IPS-18c (cell line): ENCODE measurements around the gene GADD45A.
"Not testable (repeated sequence)": the region's sequence is repeated elsewhere in the genome, so short reads cannot be mapped to it uniquely, and the experiment has no call there.

ENCODE experiments used
- H3K4me3 ChIP-seq: 2 replicates; pipeline ENCODE4 v1.7.0; 2013; ENCODE audit warnings: low read depth, mild to moderate bottlenecking, low read length, moderate library complexity; ENCODE audit not compliant: insufficient read depth
- H3K9me3 ChIP-seq: one replicate; pipeline ENCODE4 v1.6.1; 2013; ENCODE audit warnings: mild to moderate bottlenecking, low read length, moderate library complexity; ENCODE audit not compliant: control insufficient read depth, insufficient read depth

Gene GADD45A

DNA sequence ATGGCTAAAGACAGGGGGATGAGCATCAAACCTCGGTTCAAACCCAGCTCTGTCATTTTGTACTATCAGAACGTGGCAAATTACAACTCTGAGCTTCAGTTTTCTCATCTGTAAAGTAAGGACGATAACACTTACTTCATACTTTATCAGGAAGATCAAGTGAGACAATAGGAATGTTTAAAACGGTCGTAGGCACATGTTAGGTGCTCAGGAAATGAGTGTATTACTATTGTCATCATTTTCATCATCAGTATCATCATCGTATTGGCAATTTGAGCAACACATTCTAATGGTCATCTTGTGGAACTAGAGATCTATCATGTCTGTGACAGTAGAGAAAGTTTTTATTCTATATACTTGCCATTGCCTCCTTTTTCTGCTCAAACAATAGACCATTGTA, 22.1 kb upstream of the GADD45A start:
- no peak overlapping the region for H3K4me3 ChIP-seq
- H3K9me3 ChIP-seq, result no peaks in the 10 kb centered on the region

DNA sequence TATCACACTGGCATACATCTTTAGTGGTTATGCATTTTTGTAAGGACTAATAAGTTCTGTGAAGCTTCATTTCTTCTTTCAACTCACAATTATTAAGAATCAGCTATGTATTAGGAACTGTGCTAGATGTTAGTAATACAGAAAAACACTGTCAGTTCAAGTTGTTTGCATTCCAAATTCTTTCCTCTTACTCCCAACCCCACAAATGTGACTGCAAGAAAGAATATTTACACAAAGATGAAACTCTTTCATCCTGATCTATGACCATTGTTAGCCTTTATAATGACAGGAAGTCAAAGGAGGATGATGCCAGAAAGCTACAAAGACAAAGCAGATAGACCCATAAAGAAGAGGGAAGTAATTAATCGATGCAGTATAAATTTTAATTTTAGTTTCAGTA, 21.0 kb upstream of the GADD45A start:
- Histone ChIP-seq H3K9me3 (no peaks in the 10 kb centered on the region), H3K4me3 (no peak overlapping the region)

DNA sequence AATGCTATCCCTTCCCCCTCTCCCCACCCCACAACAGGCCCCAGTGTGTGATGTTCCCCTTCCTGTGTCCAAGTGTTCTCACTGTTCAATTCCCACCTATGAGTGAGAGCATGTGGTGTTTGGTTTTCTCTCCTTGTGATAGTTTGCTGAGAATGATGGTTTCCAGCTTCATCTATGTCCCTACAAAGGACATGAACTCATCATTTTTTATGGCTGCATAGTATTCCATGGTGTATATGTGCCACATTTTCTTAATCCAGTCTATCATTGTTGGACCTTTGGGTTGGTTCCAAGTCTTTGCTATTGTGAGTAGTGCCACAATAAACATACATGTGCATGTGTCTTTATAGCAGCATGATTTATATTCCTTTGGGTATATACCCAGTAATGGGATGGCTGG, 19.7 kb upstream of the GADD45A start:
- H3K4me3 ChIP-seq, result not testable (repeated sequence)

DNA sequence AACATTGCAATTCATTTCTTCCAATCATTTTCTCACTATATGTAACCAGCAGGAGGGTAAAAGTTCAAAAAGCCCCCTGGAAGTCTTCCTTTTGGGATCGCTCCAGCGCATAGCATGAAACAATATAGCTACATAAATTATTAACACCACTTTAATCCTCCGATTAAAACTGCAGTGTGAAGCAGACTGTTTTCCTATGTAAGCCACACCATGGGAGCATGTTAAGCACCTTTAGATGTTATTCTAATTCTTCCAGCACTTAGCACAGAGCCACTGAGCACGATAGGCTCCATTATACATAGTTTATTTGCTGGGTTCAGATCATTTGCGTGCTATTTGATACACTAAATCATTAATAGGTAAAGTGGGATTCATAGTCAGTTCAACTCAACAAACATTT, 18.4 kb upstream of the GADD45A start:
- Histone ChIP-seq H3K9me3 (no peaks in the 10 kb centered on the region), H3K4me3 (no peak overlapping the region)

More for the DNA sequence above, 19.7 kb upstream of the GADD45A start:
- H3K9me3 ChIP-seq, result not testable (repeated sequence)

DNA sequence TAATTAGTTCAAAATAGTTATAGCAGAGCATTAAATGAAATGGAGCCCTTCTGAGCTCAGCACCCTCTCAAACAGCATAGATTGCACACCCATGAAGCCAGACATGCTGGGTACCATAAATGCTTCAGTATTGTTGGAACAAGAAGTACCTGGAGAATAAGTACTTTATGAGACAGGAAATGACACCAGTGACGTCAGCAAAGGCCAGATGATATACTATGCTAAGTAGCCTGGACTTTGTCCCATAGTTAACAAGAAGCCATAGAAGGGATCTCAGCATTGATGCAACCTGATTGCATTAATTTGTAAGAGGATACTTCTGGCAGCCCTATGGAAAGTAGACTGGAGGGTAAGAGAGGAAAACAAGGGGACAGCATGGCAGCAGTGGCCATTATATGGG, 16.3 kb upstream of the GADD45A start:
- H3K9me3 ChIP-seq, result no peaks in the 10 kb centered on the region
- no peak overlapping the region for H3K4me3 ChIP-seq

DNA sequence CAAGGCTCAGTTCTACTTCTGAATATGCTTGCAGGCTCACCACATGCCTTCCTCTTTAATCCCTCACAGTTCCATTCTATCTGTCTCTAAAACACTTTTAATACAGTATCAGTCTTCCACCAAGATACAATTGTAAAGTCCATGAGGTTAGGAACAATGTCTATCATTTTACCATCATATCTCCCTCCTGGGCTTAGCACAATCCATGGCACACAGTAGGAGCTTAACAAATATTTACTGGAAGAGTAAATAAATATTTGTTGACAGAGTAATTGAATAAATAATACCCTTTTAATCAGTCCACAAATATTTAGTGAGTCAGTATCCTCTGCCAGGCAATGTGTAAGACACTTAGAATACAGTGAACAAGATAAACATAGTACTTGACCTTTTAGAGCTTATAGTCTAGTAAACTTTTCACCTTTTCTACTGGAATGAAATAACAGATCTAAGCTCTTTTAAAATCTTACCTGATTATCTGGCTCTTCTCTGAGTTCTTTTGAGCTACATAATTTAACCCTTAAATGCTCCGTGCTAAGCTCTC, 12.7 kb upstream of the GADD45A start:
- H3K4me3 ChIP-seq, result no peak overlapping the region
- no peaks in the 10 kb centered on the region for H3K9me3 ChIP-seq

DNA sequence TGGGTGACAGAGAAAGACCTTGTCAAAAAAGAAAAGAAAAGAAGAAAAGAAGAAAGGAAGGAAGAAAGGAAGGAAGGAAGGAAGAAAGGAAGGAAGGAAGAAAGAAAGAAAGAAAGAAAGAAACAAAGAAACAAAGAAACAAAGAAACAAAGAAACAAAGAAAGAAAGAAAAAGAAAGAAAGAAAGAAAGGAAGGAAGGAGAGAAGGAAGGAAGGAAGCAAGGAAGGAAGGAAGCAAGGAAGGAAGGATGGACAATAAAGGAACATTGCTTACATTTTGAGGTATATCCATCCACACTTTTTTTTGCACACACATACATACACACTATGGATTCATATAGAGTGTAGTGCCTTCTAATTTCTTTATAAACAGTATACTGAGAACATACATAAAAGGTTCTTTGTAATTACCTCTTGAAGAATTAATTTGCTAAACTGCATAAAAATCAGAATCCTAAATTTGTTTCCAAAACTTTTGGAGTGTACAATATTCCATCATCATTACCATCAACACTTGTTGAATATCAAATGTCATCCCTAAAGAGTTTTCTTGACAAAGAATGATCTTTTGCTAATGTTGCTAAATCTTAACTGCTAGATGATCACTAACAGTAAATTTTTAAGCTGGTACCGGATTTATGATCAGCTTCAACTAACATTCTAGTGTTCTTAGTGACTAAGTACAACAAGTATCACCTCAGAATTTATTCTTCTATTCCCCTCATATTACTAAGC, 11.4 kb upstream of the GADD45A start:
- H3K4me3 ChIP-seq, result no peak overlapping the region
- H3K9me3 ChIP-seq, result no peaks in the 10 kb centered on the region

DNA sequence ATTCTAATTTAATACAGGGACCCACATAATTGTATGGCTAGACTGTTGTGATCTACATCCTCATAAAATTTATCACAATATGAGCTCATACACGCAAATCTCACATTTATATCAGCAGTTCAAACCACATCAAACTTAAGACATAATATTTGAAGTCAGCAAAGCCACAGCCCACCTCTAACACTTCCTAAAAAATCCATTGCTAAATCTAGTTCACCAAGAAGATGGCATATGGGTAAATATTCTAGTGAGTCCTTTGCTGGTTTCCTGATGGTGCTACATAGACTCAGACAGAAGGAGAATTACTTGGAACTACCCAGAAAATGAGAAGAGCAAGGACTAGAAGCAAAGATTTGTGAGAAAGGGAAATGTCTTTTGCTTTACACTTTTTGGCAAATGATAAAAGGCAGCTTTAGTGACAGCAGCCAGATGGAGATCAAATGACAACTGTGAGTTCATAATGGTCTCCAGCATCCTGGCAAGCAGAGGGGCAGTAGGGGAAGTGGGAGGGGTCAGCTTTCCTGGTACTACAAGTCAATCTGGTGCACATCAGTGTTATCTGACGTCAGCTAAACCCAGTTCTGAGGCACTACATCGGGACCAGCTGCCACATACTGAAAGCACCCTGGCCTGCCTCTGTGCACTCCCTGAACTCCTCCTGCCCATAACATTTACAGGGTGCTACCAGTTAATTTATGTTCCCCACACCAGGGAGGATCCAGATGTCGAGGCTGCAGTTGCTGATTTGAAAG, 10.6 kb upstream of the GADD45A start:
- no peaks in the 10 kb centered on the region for H3K9me3 ChIP-seq
- H3K4me3 ChIP-seq, result no peak overlapping the region

DNA sequence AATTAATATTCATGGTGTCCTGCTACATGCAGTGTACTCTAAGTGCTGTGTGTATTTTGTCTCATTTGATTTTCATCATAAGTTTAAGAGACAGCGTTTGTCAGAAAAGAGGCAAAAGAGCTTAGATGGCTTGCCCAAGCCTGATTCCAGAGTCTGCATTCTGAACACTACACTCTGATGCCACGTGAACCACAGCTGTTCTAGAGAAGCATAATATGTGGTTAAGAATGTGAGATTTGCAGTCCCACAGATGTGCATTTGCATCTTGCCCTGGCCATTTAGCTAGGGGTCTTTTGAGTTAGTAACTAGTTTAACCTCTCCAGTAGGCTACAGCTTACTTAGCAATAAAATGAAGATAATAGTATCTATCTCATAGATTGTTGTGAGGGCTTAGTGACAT, 9.2 kb upstream of the GADD45A start:
- no peak overlapping the region for H3K4me3 ChIP-seq
- no peaks in the 10 kb centered on the region for H3K9me3 ChIP-seq

DNA sequence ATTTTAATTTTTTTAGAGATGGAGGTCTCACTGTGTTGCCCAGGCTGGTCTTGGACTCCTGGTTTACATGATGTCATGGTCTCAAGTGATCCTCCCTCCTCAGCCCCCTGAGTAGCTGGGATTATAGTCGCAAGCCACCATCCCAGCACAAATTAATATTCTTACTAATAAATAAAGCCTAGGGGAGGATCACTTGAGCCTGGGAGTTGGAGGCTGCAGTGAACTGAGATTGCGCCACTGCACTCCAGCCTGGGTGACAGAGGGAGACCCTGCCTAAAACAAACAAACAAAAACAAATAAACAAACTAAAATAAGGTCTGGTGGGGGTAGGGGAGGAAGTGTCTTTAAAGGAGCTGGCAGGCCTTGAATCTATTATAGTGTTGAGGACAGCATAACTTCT, 8.7 kb upstream of the GADD45A start:
- Histone ChIP-seq H3K9me3 (no peaks in the 10 kb centered on the region), H3K4me3 (no peak overlapping the region)

DNA sequence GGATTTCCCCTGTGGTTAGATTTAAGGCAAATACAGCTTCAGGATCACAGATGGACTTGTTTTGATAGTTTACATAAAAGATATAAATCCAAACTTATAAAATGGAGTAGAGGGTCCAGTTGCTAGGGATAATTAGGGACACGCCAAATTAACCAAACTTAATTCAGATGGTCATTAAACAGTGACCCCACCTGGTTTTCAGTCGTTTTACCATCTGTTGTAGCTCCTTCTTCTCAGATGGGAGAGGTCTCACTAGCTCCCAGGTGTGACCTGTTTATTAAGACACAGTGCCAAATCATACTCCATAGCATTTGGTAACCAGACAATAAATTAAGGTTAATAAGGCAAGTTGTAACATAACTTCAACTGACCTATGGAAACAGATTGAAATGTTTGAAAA, 8.1 kb upstream of the GADD45A start:
- Histone ChIP-seq H3K4me3 (no peak overlapping the region), H3K9me3 (no peaks in the 10 kb centered on the region)

DNA sequence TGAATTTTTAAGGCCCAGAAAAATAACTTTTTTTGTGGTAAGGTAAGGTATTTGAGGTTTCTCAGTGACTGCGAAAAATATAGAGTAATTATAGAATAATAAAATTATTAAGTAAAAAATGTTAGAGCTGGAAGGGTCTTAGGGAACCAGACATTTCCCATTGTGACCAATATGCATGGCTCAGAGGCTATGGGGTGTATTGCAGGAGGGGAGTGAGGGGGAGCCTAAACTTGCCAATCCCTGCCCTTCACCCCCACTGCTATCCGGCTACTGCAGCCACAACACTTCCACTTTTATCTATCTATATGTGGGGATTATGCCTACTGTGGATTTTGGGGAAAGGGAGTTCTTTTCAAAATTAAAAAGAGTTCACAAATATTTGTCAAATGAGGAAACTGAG, 7.6 kb upstream of the GADD45A start:
- Histone ChIP-seq H3K4me3 (no peak overlapping the region), H3K9me3 (no peaks in the 10 kb centered on the region)

DNA sequence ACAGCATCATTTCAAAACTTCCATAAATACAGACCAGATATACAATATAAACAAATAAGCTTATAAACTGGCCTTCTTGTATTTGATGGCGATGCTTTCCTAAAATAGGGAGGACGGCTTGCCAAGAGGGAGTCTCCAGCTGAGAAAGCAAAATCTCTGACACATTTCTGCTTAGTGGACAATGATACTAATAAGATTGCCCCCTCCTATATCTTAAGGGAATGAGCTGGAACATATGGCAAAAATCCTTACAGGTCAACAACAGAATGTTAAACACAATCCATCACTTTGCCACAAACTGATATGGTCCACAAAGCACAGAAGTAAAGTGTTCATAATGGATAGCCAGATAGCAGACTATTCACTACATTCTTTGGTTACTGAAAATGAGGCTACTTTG, 7.1 kb upstream of the GADD45A start:
- Histone ChIP-seq H3K4me3 (no peak overlapping the region), H3K9me3 (no peaks in the 10 kb centered on the region)

DNA sequence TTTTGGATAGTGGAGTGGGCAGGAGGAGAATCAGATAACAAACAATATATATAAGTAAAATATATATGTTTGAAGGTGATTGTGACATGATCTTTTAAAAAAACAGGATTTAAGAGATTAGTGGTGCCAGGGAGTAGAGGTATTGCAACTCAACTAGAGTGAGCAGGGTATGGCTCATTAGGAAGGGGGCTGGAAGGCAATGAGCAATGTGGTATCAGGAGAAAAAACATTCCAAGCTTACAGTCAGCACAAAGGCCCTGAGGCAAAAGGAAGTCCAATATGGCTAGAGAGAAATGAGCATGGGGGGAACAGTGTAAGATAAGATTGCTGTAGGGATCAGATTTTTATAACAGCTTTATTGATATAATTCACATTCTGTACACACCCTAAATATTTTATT, 5.3 kb upstream of the GADD45A start:
- no peak overlapping the region for H3K4me3 ChIP-seq
- H3K9me3 ChIP-seq, result no peaks in the 10 kb centered on the region

DNA sequence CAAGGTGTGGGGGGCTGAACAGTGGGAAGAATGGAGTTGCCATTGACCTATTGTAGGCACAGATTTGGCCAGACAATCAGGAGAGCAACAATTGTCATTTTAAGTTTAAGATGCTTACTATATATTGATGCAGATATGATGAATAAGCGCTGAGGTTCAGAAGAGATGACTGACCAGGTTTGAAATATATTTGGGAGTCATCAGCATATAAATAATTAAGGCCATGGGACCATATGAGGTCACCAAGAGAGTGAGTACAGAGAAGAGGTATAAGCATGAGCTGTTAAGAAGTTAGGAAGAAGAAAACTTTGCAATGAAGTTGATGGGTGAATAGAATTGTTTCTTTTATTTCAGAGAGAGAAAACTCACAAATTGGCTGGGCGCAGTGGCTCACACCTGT, 4.5 kb upstream of the GADD45A start:
- Histone ChIP-seq H3K4me3 (no peak overlapping the region), H3K9me3 (no peaks in the 10 kb centered on the region)

DNA sequence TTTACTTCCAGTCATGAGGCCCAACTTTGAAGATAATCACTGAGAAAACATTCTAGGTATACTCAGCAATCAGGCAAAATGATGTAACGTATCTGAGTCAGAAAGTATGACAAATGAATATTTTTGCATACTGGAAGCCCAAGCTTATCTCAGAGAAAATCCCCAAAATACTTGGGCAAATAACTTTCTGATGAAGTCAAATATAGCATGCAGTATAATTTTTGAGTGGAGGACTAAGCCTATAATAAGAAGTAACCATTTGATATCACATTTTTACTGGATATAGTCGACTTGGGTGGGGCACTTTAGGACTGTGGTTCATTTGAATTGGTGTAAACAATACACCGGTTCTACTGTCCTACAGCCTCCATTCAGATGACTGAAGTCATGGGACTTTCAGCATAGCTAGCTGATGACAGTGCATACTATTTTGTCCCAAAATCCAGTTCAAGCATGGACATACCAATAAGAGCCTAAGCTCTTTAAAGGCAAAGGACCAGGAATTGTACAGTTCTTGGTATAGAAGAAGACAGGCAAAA, 2.3 kb upstream of the GADD45A start:
- Histone ChIP-seq H3K4me3 (no peak overlapping the region), H3K9me3 (no peaks in the 10 kb centered on the region)

DNA sequence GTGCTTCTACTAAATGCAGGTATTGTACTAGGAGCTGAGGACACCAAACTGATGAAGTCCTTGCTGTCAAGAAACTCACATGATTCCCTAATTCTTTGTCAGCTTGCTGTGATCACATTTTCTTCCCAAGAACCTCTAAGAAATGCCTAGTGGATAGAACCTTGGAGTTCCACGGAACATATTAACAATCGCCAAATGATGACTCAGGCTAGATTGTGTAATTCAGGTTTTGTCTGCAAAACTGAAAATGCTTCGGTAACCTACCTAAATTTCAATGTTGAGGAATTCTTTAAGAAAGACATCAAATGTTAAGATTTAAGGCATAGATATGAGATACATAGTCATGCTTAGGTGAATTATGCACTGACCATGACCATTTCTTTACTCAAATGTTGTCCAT, 1.7 kb upstream of the GADD45A start:
- no peaks in the 10 kb centered on the region for H3K9me3 ChIP-seq
- H3K4me3 ChIP-seq, result no peak overlapping the region
